IPS-18a (cell line): ENCODE data around the gene BRD9.
"Not testable (repeated sequence)": the region's sequence is repeated elsewhere in the genome, so short reads cannot be mapped to it uniquely, and the experiment has no call there.

ENCODE experiments used
- H3K27ac ChIP-seq: one replicate; pipeline ENCODE4 v1.5.1; 2013; ENCODE audit warnings: low read length
- H3K27me3 ChIP-seq: one replicate; pipeline ENCODE4 v1.6.1; 2013; ENCODE audit warnings: mild to moderate bottlenecking, low read length; ENCODE audit not compliant: control insufficient read depth, insufficient read depth
- H3K36me3 ChIP-seq: one replicate; pipeline ENCODE4 v1.6.1; 2013; ENCODE audit warnings: low read depth, low read length; ENCODE audit not compliant: control insufficient read depth
- H3K4me1 ChIP-seq: one replicate; pipeline ENCODE4 v1.6.1; 2013; ENCODE audit warnings: low read depth, low read length; ENCODE audit not compliant: control insufficient read depth
- H3K4me3 ChIP-seq: one replicate; pipeline ENCODE4 v1.5.1; 2013; ENCODE audit warnings: low read length
- H3K9ac ChIP-seq: one replicate; pipeline ENCODE4 v1.6.1; 2013; ENCODE audit warnings: mild to moderate bottlenecking, low read length, moderate library complexity
- H3K9me3 ChIP-seq: one replicate; pipeline ENCODE4 v1.6.1; 2013; ENCODE audit warnings: low read depth, low read length; ENCODE audit not compliant: control insufficient read depth

Gene BRD9

GRCh38 chr5:882253-883183 is 10.1 kb downstream of the BRD9 start:
- peaks cover 77% of the 10 kb centered on the region for H3K36me3 ChIP-seq
- H3K27me3 ChIP-seq: no peaks in the 10 kb centered on the region
- H3K9me3 ChIP-seq: no peaks in the 10 kb centered on the region
- no peak overlapping the region for H3K9ac ChIP-seq
- no peaks in the 10 kb centered on the region for H3K4me1 ChIP-seq
- H3K4me3 ChIP-seq: no peak overlapping the region
- no peak overlapping the region for H3K27ac ChIP-seq

DNA sequence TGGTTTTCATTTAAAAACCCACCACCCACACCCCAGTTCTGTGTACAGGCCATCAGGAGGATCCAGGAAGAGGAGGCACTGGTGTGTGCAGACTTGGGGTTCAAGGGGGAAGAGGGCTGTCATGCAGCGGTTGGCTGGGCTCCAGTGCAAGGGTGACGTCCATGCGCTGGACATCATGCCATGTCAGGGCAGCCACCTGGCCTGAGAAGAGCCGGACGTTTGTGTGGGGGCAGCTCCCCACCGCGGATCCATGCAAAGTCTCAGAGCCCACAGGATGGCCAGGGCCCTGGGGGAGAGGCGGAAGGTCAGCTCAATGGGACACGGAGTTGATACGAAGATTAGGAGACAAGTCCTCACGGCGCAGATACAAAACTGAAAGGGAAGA is 11.1 kb downstream of the BRD9 start:
- no peaks in the 10 kb centered on the region for H3K27me3 ChIP-seq
- H3K9ac ChIP-seq: no peak overlapping the region
- H3K9me3 ChIP-seq: no peaks in the 10 kb centered on the region
- H3K36me3 ChIP-seq: peaks cover 77% of the 10 kb centered on the region
- no peak overlapping the region for H3K4me3 ChIP-seq
- H3K27ac ChIP-seq: no peak overlapping the region
- no peaks in the 10 kb centered on the region for H3K4me1 ChIP-seq

- Histone ChIP-seq H3K4me3 (no peak overlapping the region), H3K27ac (no peak overlapping the region), H3K9me3 (no peaks in the 10 kb centered on the region), H3K27me3 (no peaks in the 10 kb centered on the region), H3K4me1 (no peaks in the 10 kb centered on the region), H3K9ac (no peak overlapping the region), H3K36me3 (peaks cover 77% of the 10 kb centered on the region)
These were observed 11.6 kb downstream of the BRD9 start for GRCh38 chr5:880816-881550.

- not testable (repeated sequence) for H3K4me1 ChIP-seq, H3K27ac ChIP-seq
- H3K36me3 ChIP-seq: peaks cover 74% of the 10 kb centered on the region
These were observed 13.9 kb downstream of the BRD9 start for GRCh38 chr5:878677-879076.

DNA sequence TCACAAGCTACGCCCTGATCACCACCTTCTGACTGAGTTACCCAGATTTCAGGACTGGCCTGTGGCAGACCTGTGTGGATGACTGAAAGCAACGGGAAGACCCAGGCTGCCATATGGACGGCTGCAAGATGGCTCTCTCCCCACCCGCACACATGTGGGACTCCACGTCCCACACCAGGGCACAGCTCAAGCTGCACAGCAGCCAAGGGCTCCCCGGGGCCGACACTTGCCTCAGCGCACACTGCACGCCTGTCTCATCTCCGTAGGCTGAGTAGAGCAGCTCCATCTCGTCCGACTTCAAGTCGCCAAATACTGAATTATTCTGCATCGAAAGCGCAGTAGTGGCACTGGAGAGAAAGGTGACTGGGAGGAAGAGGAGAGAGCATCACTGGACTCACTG is 14.5 kb downstream of the BRD9 start:
- Histone ChIP-seq H3K27me3 (no peaks in the 10 kb centered on the region), H3K27ac (no peak overlapping the region), H3K4me1 (no peaks in the 10 kb centered on the region), H3K9me3 (no peaks in the 10 kb centered on the region), H3K9ac (no peak overlapping the region), H3K36me3 (peaks cover 72% of the 10 kb centered on the region), H3K4me3 (no peak overlapping the region)

More at GRCh38 chr5:878677-879076, 13.9 kb downstream of the BRD9 start:
- H3K4me3 ChIP-seq, H3K9ac ChIP-seq, H3K9me3 ChIP-seq, H3K27me3 ChIP-seq: not testable (repeated sequence)

DNA sequence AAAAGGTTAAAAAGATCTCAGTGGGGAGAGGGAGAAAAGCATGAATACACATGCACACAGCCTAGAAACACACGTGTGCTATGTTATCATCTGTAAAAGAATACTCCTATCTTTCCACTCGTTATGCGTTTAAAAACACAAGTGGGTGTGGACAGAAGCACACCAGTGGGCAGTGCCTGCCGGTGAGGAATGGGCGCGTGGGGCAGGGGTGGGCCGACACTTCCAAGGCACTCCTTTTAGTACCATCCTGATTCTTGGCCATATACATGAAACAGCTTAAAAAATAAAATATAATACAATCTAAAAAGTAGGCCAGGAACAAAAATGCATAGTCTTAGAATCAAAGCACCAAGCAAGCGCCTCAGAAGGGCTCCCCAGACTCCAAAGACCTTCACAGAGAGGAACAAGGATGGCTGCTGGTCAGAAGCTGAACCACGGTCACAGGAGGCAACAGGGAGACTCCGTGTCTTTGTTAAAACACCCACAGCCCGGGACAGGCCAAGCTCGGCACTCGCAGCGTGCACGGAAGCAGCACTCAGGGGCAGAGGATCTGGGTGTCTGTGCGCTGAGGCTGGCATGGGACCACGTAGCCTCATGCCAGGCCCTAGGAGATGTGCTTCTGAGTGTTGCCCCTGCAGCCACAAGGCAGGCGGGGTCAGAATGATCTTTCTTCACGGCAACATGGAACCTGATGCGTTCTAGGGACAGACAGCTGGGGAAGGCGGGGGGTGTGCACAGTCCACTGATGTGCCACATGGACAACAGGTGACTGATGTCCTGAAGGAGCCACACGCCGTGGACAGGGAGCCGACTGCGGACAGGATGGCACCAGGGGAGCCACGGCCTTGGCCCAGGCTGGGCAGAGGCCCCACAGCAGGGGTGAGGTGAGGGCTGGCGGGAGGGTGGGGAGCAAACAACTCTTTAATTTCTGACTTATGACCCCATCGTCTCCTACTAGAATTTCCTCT is 15.9 kb downstream of the BRD9 start:
- Histone ChIP-seq H3K27me3 (no peaks in the 10 kb centered on the region), H3K27ac (no peak overlapping the region), H3K9me3 (no peaks in the 10 kb centered on the region), H3K9ac (no peak overlapping the region), H3K36me3 (peaks cover 72% of the 10 kb centered on the region), H3K4me1 (no peaks in the 10 kb centered on the region), H3K4me3 (no peak overlapping the region)

- peaks cover 72% of the 10 kb centered on the region for H3K36me3 ChIP-seq
- no peaks in the 10 kb centered on the region for H3K4me1 ChIP-seq
These were observed 16.7 kb downstream of the BRD9 start for GRCh38 chr5:875931-876330.

DNA sequence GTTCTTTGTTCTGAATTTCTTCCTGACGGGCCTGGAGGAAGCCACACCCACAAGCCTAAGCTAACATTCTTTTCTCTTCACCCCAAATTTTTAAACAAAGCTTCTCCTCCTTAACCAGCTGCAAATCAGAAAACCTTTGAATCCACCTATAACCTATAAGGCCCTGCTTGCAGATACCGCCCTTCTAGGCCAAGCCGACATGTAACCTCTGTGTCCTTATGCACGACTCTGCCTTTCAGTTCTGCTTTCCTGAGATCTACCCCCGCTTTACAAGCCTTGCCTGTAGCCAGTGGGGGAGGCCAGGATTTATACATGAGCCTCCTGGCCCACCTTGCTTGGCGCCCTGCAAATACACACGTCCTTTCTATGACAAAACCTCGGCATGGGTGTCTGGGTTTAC is 19.3 kb downstream of the BRD9 start:
- Histone ChIP-seq H3K4me3 (no peak overlapping the region), H3K27ac (no peak overlapping the region), H3K9me3 (no peaks in the 10 kb centered on the region), H3K27me3 (no peaks in the 10 kb centered on the region), H3K9ac (no peak overlapping the region), H3K4me1 (no peaks in the 10 kb centered on the region), H3K36me3 (peaks cover 95% of the 10 kb centered on the region)

More at GRCh38 chr5:875931-876330, 16.7 kb downstream of the BRD9 start:
- Histone ChIP-seq H3K9ac (no peak overlapping the region), H3K27me3 (no peaks in the 10 kb centered on the region), H3K4me3 (no peak overlapping the region), H3K9me3 (no peaks in the 10 kb centered on the region), H3K27ac (no peak overlapping the region)

GRCh38 chr5:872301-872700 is 20.3 kb downstream of the BRD9 start:
- H3K36me3 ChIP-seq: peaks cover 95% of the 10 kb centered on the region
- H3K4me3 ChIP-seq: no peak overlapping the region
- no peaks in the 10 kb centered on the region for H3K9me3 ChIP-seq

DNA sequence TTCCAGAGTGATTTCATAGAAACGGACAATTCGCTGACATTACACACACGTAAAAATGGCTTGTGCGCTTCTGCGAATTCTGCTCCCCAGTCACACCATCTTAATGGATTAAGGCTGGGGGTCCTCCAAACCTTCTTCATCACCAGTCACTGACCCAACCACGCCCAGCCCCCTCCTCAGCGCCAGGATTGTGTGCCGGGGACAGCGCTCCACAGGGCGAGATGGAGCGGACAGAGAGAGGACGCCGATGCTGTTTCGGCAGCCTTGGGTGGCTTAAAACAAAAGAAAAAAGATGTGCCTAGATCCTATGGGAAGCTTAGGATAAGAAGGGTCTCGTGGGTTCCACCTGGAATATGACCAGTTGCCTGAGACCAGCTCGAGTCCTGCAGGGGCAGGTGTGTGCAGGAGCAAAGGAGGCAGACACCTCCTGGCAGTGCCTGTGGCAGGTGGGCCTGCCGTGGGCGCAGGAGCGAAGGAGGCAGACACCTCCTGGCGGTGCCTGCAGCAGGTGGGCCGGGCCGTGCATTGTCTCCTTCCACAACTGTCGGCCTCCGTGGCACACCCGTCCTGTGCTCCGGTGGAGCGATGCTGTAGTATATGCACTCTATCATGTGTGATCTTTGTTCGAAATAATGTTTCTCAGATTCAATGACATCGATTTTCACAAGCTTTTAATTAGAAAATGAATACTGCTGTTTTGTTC is 20.9 kb downstream of the BRD9 start:
- Histone ChIP-seq H3K9me3 (no peaks in the 10 kb centered on the region), H3K9ac (no peak overlapping the region), H3K27me3 (no peaks in the 10 kb centered on the region), H3K4me1 (no peaks in the 10 kb centered on the region), H3K4me3 (no peak overlapping the region), H3K36me3 (peaks cover 94% of the 10 kb centered on the region), H3K27ac (no peak overlapping the region)

More at GRCh38 chr5:872301-872700, 20.3 kb downstream of the BRD9 start:
- no peaks in the 10 kb centered on the region for H3K27me3 ChIP-seq
- no peak overlapping the region for H3K27ac ChIP-seq
- no peaks in the 10 kb centered on the region for H3K4me1 ChIP-seq
- no peak overlapping the region for H3K9ac ChIP-seq
